Psoas muscle (tissue), 8 donors: ENCODE measurements around the gene NUP188. TPM values are rescaled to one million over a fixed set of nuclear protein-coding genes. Genes with fewer than 3 reads are reported as not detected.
A peak's percentile ranks its signal among the peaks of the same experiment; 100 is the strongest.

Experiments used
- ATAC-seq, 4 donors: fragments of 200-7000 bp; cut with Tn5 transposase; one replicate each; pipeline ENCODE4 v1.9.1; 2020; ENCODE audit warnings: moderate library complexity in 3 of 4, mild to moderate bottlenecking in 2 of 4
- DNase-seq, 2 donors: peaks; one replicate each; pipeline ENCODE4 v3.0.0-alpha.2; 2020
- H3K27ac ChIP-seq: fragments of 200-600 bp; one replicate; pipeline ENCODE4 v1.8.0; 2022
- H3K27me3 ChIP-seq, 3 donors: fragments of 200-600 bp in 1 of 3; one replicate each; pipeline versions ENCODE4 v1.6.1 to v1.8.0; 2013 to 2022; ENCODE audit warnings: low read length in 2 of 3, mild to moderate bottlenecking in 2 of 3, moderate library complexity in 1 of 3; ENCODE audit not compliant: insufficient read depth in 3 of 3
- H3K36me3 ChIP-seq, 2 donors: fragments of 200-600 bp in 1 of 2; one replicate each; pipeline versions ENCODE4 v1.6.1 to v1.8.0; 2013 to 2022; ENCODE audit warnings: low read depth in 1 of 2, mild to moderate bottlenecking in 1 of 2, moderate library complexity in 1 of 2; ENCODE audit not compliant: insufficient read depth in 1 of 2
- H3K4me1 ChIP-seq: fragments of 200-600 bp; one replicate; pipeline ENCODE4 v1.8.0; 2022
- H3K4me3 ChIP-seq: fragments of 200-600 bp; one replicate; pipeline ENCODE4 v1.8.0; 2022; ENCODE audit warnings: mild to moderate bottlenecking
- H3K9me3 ChIP-seq: fragments of 200-600 bp; one replicate; pipeline ENCODE4 v1.8.0; 2022
- WGBS, 3 donors: extraction: QIAGEN DNeasy Blood & Tissue Kit; methylation state at CpG; one replicate each; pipeline versions ENCODE4 v1.1.6 to v1.1.7; 2013; 5-methylcytosine and 5-hydroxymethylcytosine counted together
- intact Hi-C, 2 donors: fragments of 100-400 bp; cut with DNase I; formaldehyde crosslinking; loops; one replicate each; pipeline versions ENCODE4 v1.11.0 to v1.14.2; 2022
- polyA plus RNA-seq, 3 donors: library from polyadenylated mRNA; stranded (reverse); fragments of 200-250 nt; gene quantifications; one replicate each; pipeline ENCODE4 v1.2.3, GENCODE V29; 2013
- total RNA-seq, 4 donors: library from RNA; stranded (reverse); fragmentation: NEBNext Ultra II Directional in 2 of 4; extraction: Animal tissue kit (Norgen Biotek cat#: 25700) in 2 of 4; gene quantifications; one replicate each; pipeline versions ENCODE4 v1.2.1 to v1.2.4, GENCODE V29; 2021 to 2023
- TF ChIP-seq, protein P1 (sequence below): fragments of 200-600 bp; IDR thresholded peaks from one replicate; pipeline ENCODE4 v1.8.0; 2022; ENCODE audit warnings: antibody characterized with exemption
- donor health status: healthy with polysubstance abuse.
- donor health status: DM: no; HTN: no; CAD: no; lungs with moderate emphysema.
- donor health status: Bipolar disorder and iron deficiency.
- donor health status: healthy.
- donor health status: DM: yes; HTN: yes; CAD: no.
- donor health status: DM: no; HTN: no; CAD: no.
- donor health status: DM: no; HTN: no; CAD: no.
- donor health status: DM: yes; HTN: yes; CAD: no.

Gene NUP188
- total and polyA plus RNA-seq, 7 donors = 9.8 to 28.1 (median 25.1) TPM

DNA sequence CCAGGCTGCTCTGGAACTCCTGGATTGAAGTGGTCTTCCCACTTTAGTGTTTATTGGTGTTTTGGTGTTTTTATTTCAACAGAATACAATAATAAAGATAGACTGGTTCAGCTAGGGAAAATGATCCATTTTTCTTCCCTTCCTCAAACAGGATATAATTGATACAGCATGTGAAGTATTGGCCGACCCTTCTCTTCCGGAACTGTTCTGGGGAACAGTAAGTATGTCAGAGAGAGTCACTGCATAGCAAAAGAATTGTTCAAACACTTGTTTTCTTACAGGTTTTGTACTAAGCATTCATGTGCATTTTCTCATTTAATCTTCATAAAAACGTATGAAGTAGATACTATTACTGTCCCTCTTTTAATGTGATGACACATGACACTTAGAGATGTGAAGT, 31.6 kb downstream of the NUP188 start:
- no peak overlapping the region for H3K27ac ChIP-seq
- intact Hi-C loops = no loop called here
- ATAC-seq (no peak), DNase-seq (no peak)
- TF ChIP-seq, protein P1, sequence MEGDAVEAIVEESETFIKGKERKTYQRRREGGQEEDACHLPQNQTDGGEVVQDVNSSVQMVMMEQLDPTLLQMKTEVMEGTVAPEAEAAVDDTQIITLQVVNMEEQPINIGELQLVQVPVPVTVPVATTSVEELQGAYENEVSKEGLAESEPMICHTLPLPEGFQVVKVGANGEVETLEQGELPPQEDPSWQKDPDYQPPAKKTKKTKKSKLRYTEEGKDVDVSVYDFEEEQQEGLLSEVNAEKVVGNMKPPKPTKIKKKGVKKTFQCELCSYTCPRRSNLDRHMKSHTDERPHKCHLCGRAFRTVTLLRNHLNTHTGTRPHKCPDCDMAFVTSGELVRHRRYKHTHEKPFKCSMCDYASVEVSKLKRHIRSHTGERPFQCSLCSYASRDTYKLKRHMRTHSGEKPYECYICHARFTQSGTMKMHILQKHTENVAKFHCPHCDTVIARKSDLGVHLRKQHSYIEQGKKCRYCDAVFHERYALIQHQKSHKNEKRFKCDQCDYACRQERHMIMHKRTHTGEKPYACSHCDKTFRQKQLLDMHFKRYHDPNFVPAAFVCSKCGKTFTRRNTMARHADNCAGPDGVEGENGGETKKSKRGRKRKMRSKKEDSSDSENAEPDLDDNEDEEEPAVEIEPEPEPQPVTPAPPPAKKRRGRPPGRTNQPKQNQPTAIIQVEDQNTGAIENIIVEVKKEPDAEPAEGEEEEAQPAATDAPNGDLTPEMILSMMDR = no peak
- no peaks in the 10 kb centered on the region for H3K27me3 ChIP-seq
- 87 to 97% (median 89%) methylated on average over 3 of the region's 3 CpGs for whole genome bisulfite sequencing, 3 donors
- H3K9me3 ChIP-seq = no peaks in the 10 kb centered on the region
- H3K4me3 ChIP-seq = no peak overlapping the region
- no peaks in the 10 kb centered on the region for H3K4me1 ChIP-seq
- H3K36me3 ChIP-seq = peaks cover 15 to 98% of the 10 kb centered on the region in 2 donors

DNA sequence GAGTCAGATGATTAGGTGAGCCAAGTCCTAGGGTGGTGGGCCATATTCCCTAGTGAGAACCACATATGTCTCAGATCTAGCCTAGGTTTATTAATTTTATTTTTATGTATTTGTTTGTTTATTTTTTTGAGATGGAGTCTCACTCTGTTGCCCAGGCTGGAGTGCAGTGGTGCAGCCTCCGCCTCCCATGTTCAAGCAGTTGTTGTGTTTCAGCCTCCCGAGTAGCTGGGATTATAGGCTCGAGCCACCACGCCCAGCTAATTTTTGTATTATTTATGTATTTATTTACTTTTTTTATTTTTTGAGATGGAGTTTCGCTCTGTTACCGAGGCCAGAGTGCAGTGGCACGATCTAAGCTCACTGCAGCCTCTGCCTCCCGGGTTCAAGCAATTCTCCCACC, 36.0 kb downstream of the NUP188 start:
- Histone ChIP-seq H3K36me3 (peaks cover 27 to 94% of the 10 kb centered on the region in 2 donors), H3K27ac (no peak overlapping the region), H3K27me3 (no peaks in the 10 kb centered on the region), H3K4me3 (no peak overlapping the region), H3K4me1 (peaks cover 14% of the 10 kb centered on the region), H3K9me3 (no peaks in the 10 kb centered on the region)
- no peak for DNase-seq
- TF ChIP-seq, protein P1 = no peak
- ATAC-seq = no peak
- intact Hi-C loops = loop anchor here in 1 of 2 donors (10.0 kb wide), 1 partner anchor 399 kb away; no protein-coding TSS in a partner anchor
- WGBS, 3 donors = 91 to 97% (median 97%) methylated on average over 8 of the region's 8 CpGs

DNA sequence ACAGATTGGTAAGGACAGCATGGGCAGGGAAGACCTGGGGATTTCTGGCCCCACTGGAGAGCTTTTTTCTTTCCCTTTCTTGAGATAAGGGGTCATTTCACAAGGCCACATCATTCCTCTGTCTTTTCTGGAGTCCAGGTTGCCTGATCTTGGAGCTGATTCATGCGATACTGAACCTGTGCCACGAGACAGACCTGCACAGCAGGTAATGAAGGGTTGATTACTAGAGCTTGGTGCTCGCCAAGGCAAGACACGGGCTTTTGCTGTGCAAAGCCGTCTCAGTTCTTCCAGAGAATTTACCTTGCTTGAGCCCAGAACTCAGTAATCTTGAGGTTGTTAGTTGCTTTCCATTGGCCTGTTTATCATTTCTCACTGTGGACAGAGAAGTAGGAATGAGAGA, 39.2 kb downstream of the NUP188 start:
- Histone ChIP-seq H3K9me3 (no peaks in the 10 kb centered on the region), H3K36me3 (peaks cover 15 to 91% of the 10 kb centered on the region in 2 donors), H3K27me3 (no peaks in the 10 kb centered on the region), H3K4me3 (no peak overlapping the region), H3K4me1 (peaks cover 14% of the 10 kb centered on the region), H3K27ac (no peak overlapping the region)
- no peak for ATAC-seq
- TF ChIP-seq, protein P1 = no peak
- WGBS, 3 donors = 90 to 95% (median 91%) methylated on average over 5 of the region's 5 CpGs
- no peak for DNase-seq
- intact Hi-C loops = loop anchor here in 1 of 2 donors (10.0 kb wide), 1 partner anchor 402 kb away; no protein-coding TSS in a partner anchor

DNA sequence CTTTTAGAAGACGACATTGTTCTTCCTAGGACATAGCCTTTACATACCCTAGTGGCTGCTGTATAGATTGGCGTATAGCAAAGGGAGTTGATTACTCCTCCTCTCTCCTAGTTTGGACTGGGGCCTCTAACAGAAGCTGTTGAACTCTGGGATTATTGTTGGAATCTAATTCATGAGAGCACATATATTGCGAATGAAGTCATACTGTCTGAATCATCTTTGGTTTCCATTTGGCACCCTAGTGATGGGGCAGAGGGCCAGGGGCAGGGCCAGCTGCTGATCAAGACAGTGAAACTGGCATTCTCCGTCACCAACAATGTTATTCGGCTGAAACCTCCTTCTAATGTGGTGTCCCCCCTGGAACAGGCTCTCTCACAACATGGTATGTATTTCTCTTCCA, 40.3 kb downstream of the NUP188 start:
- Histone ChIP-seq H3K27ac (peak overlapping the region; percentile 71), H3K36me3 (peaks cover 15 to 91% of the 10 kb centered on the region in 2 donors), H3K4me3 (peak overlapping the region; percentile 13), H3K27me3 (no peaks in the 10 kb centered on the region), H3K4me1 (peaks cover 14% of the 10 kb centered on the region), H3K9me3 (no peaks in the 10 kb centered on the region)
- TF ChIP-seq, protein P1 = no peak
- peak; percentile 67 to 86 for DNase-seq
- peak; percentile 94 to 97 (median 96) for ATAC-seq
- WGBS, 3 donors = 31 to 44% (median 35%) methylated on average over 5 of the region's 5 CpGs
- intact Hi-C loops = loop anchor here in 1 of 2 donors (10.0 kb wide), 1 partner anchor 403 kb away; no protein-coding TSS in a partner anchor

DNA sequence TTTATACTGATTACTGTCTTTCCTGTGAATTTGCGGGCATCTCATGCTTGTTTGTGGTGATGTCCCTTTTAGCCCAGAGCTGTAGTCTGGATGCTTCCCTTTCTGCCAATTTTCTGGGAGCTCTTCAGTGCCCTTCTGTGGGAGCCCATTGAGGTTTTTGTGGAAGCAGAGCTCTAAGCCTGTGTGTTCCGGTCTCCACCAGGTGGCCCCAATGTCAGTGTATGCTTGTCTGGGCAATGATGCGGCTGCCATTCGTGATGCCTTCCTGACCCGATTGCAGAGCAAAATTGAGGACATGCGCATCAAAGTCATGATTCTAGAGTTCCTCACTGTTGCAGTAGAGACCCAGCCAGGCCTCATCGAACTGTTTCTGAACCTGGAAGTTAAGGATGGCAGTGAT, 45.5 kb downstream of the NUP188 start:
- Histone ChIP-seq H3K27me3 (no peaks in the 10 kb centered on the region), H3K36me3 (peaks cover 9 to 95% of the 10 kb centered on the region in 2 donors), H3K27ac (no peak overlapping the region), H3K9me3 (no peaks in the 10 kb centered on the region), H3K4me3 (no peak overlapping the region), H3K4me1 (peaks cover 4% of the 10 kb centered on the region)
- TF ChIP-seq, protein P1 = peak; percentile 25
- 64 to 74% (median 71%) methylated on average over 7 of the region's 7 CpGs for WGBS, 3 donors
- intact Hi-C loops = no loop called here
- ATAC-seq (peak in 3 of 4 donors; percentile 52 to 57 (median 54)), DNase-seq (no peak)
